Loucy (cell line): ENCODE results near the gene VTI1B.
"Not testable (repeated sequence)": the region's sequence is repeated elsewhere in the genome, so short reads cannot be mapped to it uniquely, and the experiment has no call there.

Experiments used
- H2AFZ ChIP-seq: fragments of 200-600 bp; sonication (generic); 2 replicates; pipeline ENCODE4 v1.6.0; 2016; ENCODE audit warnings: antibody characterized with exemption, mild to moderate bottlenecking, low read length, moderate library complexity
- H3F3A ChIP-seq: fragments of 200-600 bp; 2 replicates; pipeline ENCODE4 v1.6.0; 2016; ENCODE audit warnings: antibody characterized with exemption, low read depth, mild to moderate bottlenecking
- H3K27me3 ChIP-seq: fragments of 200-600 bp; sonication (generic); 2 replicates; pipeline ENCODE4 v1.6.1; 2014; ENCODE audit warnings: low read length, mild to moderate bottlenecking; ENCODE audit not compliant: insufficient read depth, poor library complexity, severe bottlenecking
- H3K36me3 ChIP-seq: fragments of 200-600 bp; sonication (generic); 2 replicates; pipeline ENCODE4 v1.6.1; 2016; ENCODE audit warnings: low read length; ENCODE audit not compliant: insufficient read depth
- H3K4me1 ChIP-seq: fragments of 200-600 bp; sonication (generic); 2 replicates; pipeline ENCODE4 v1.5.1; 2014; ENCODE audit warnings: low read length, mild to moderate bottlenecking; ENCODE audit not compliant: insufficient read depth, poor library complexity, severe bottlenecking
- H3K4me2 ChIP-seq: fragments of 200-600 bp; sonication (generic); 2 replicates; pipeline ENCODE4 v1.6.0; 2014; ENCODE audit warnings: antibody characterized with exemption, low read length, low read depth, mild to moderate bottlenecking; ENCODE audit not compliant: poor library complexity, severe bottlenecking
- H3K4me3 ChIP-seq: fragments of 200-600 bp; sonication (generic); 2 replicates; pipeline ENCODE4 v1.5.1; 2014; ENCODE audit warnings: low read length, mild to moderate bottlenecking, mixed read lengths; ENCODE audit not compliant: poor library complexity, severe bottlenecking
- H3K79me2 ChIP-seq: fragments of 200-600 bp; sonication (generic); 2 replicates; pipeline ENCODE4 v1.6.1; 2014; ENCODE audit warnings: low read length; ENCODE audit not compliant: insufficient read depth
- H3K9ac ChIP-seq: fragments of 200-600 bp; sonication (generic); 2 replicates; pipeline ENCODE4 v1.6.0; 2014; ENCODE audit warnings: mild to moderate bottlenecking, low read depth, low read length, moderate library complexity; ENCODE audit not compliant: poor library complexity, severe bottlenecking
- H3K9me2 ChIP-seq: fragments of 200-600 bp; sonication (generic); replicated peaks from 2 replicates; pipeline ENCODE4 v1.6.1; 2016; ENCODE audit warnings: low read depth, low read length, mixed read lengths
- H3K9me3 ChIP-seq: fragments of 200-600 bp; sonication (generic); 2 replicates; pipeline ENCODE4 v1.6.1; 2014; ENCODE audit warnings: mild to moderate bottlenecking, antibody characterized with exemption, low read length, low read depth; ENCODE audit not compliant: insufficient read depth
- H4K20me1 ChIP-seq: fragments of 200-600 bp; sonication (generic); 2 replicates; pipeline ENCODE4 v1.6.0; 2014; ENCODE audit warnings: antibody characterized with exemption, low read length, mild to moderate bottlenecking; ENCODE audit not compliant: insufficient read depth, poor library complexity, severe bottlenecking
- EZH2phosphoT487 ChIP-seq: fragments of 200-600 bp; IDR thresholded peaks from 2 replicates; pipeline ENCODE4 v1.6.1; 2018; ENCODE audit warnings: antibody characterized with exemption, mild to moderate bottlenecking, moderate library complexity, borderline replicate concordance
- TF ChIP-seq, protein P1 (sequence below): fragments of 200-600 bp; sonication (generic); conservative IDR thresholded peaks from 2 replicates; pipeline ENCODE4 v1.5.1; 2014; ENCODE audit warnings: mild to moderate bottlenecking, antibody characterized with exemption, low read length

The VTI1B gene

DNA sequence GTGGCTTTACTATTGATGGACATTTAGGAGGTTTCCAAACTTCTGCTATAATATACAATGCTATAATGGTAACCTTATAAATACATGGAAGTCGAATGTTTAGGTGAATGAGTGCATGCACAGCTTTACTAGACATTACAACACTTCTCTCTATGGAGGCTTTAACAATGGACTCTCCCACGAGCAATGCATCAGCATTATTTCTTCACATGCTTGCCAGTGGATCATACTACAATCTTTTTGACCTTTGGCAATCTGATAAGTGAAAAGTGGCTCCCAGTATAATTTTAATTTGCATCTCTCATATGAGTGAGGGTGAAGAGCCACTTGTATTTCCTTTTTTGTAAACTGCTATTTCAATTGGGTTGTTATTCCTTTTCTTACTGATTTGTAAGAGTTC lies 45.4 kb upstream of the VTI1B start:
- no peak for TF ChIP-seq EZH2phosphoT487
- TF ChIP-seq, protein P1, sequence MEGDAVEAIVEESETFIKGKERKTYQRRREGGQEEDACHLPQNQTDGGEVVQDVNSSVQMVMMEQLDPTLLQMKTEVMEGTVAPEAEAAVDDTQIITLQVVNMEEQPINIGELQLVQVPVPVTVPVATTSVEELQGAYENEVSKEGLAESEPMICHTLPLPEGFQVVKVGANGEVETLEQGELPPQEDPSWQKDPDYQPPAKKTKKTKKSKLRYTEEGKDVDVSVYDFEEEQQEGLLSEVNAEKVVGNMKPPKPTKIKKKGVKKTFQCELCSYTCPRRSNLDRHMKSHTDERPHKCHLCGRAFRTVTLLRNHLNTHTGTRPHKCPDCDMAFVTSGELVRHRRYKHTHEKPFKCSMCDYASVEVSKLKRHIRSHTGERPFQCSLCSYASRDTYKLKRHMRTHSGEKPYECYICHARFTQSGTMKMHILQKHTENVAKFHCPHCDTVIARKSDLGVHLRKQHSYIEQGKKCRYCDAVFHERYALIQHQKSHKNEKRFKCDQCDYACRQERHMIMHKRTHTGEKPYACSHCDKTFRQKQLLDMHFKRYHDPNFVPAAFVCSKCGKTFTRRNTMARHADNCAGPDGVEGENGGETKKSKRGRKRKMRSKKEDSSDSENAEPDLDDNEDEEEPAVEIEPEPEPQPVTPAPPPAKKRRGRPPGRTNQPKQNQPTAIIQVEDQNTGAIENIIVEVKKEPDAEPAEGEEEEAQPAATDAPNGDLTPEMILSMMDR, result no peak
- Histone ChIP-seq H3K27me3 (no peaks in the 10 kb centered on the region), H3F3A (no peaks in the 10 kb centered on the region), H3K79me2 (no peaks in the 10 kb centered on the region), H3K4me1 (peaks cover 6% of the 10 kb centered on the region), H3K36me3 (no peaks in the 10 kb centered on the region), H3K4me2 (no peak overlapping the region), H3K9me2 (no peaks in the 10 kb centered on the region), H2AFZ (no peak overlapping the region), H4K20me1 (no peaks in the 10 kb centered on the region), H3K4me3 (no peak overlapping the region), H3K9ac (no peak overlapping the region), H3K9me3 (no peaks in the 10 kb centered on the region)

- not testable (repeated sequence) for H3K4me2 ChIP-seq, H2AFZ ChIP-seq, H3K9me3 ChIP-seq, H3K4me1 ChIP-seq, H3K36me3 ChIP-seq, H4K20me1 ChIP-seq, H3K9me2 ChIP-seq, H3K79me2 ChIP-seq, H3K9ac ChIP-seq, H3K27me3 ChIP-seq, H3F3A ChIP-seq, H3K4me3 ChIP-seq
These were observed 45.0 kb upstream of the VTI1B start for GRCh38 chr14:67719385-67719784.

- Histone ChIP-seq H3K4me2 (no peak overlapping the region), H3K79me2 (no peaks in the 10 kb centered on the region), H3K9me3 (no peaks in the 10 kb centered on the region), H3K27me3 (no peaks in the 10 kb centered on the region), H4K20me1 (no peaks in the 10 kb centered on the region), H3F3A (no peaks in the 10 kb centered on the region), H3K9ac (no peak overlapping the region), H3K4me1 (peaks cover 6% of the 10 kb centered on the region), H3K4me3 (no peak overlapping the region), H2AFZ (no peak overlapping the region), H3K9me2 (no peaks in the 10 kb centered on the region), H3K36me3 (no peaks in the 10 kb centered on the region)
- no peak for TF ChIP-seq EZH2phosphoT487
- TF ChIP-seq, protein P1, result no peak
These were observed 43.8 kb upstream of the VTI1B start for GRCh38 chr14:67718265-67718664.

DNA sequence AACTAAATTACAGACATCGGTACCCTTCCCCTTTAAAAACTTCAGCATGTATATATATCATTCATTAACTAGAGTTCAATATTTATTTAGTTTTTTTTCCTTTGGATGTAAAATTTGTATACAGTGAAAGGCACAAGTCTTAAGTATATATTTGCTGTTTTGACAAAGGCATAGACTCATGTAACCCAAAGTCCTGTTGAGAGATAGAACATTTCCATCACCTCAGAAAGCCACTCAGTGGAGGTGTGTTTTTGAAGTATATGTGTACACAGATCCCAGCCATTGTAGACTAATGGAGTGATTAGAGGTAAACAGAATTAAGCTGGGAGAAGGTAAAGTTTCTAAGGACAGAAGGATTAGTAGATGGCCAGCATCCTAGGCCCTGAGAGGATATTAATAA lies 42.6 kb upstream of the VTI1B start:
- Histone ChIP-seq H3K4me2 (no peak overlapping the region), H3K9ac (no peak overlapping the region), H3F3A (no peaks in the 10 kb centered on the region), H2AFZ (no peak overlapping the region), H3K36me3 (no peaks in the 10 kb centered on the region), H3K9me3 (no peaks in the 10 kb centered on the region), H4K20me1 (no peaks in the 10 kb centered on the region), H3K27me3 (no peaks in the 10 kb centered on the region), H3K4me3 (no peak overlapping the region), H3K9me2 (no peaks in the 10 kb centered on the region), H3K4me1 (peaks cover 2% of the 10 kb centered on the region), H3K79me2 (no peaks in the 10 kb centered on the region)
- TF ChIP-seq, protein P1, result no peak
- TF ChIP-seq EZH2phosphoT487, result no peak
